VCaP (cell line): ENCODE measurements around the gene HCN3.

ENCODE experiments used
- H3K27ac ChIP-seq: fragments of 450-650 bp; 2 replicates; pipeline ENCODE4 v1.5.1; 2017
- CTCF ChIP-seq: fragments of 450-650 bp; conservative IDR thresholded peaks from 2 replicates; pipeline ENCODE4 v1.5.1; 2017; ENCODE audit warnings: mild to moderate bottlenecking, moderate library complexity

The HCN3 gene

DNA sequence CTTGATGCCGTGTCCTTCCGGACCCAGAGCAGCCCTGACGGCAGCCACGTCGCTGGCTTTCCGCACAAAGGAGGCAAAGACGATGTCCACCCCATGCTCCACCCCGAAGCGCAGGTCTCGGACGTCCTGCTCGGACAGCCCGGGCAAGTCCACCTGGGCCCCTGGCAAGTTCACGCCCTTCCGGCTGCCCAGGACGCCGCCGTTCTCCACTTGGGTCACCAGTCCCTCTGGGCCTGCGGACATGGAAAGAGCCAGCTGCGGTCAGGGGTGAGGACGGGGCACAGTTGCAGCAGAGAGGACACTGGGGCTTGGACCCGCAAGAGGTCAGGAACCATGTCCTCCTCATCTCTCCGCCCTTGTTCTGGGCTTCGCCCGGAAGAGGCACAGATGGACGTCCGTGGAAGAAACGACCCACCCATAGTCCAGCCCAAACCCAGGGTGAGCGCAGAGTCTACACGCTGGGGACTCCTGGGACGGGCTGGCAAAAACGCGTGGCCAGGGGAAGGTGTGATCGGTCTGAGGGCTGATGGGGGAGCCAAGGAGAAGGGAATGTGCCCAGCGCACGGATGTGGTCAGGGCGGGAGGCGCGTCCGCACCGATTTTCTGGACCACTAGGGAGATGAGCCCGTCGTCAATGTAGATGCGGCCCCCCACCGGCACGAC, 17.4 kb downstream of the HCN3 start:
- no peak for TF ChIP-seq CTCF
- no peak overlapping the region for H3K27ac ChIP-seq

GRCh38 chr1:155295183-155295941, 18.1 kb downstream of the HCN3 start:
- no peak overlapping the region for H3K27ac ChIP-seq

DNA sequence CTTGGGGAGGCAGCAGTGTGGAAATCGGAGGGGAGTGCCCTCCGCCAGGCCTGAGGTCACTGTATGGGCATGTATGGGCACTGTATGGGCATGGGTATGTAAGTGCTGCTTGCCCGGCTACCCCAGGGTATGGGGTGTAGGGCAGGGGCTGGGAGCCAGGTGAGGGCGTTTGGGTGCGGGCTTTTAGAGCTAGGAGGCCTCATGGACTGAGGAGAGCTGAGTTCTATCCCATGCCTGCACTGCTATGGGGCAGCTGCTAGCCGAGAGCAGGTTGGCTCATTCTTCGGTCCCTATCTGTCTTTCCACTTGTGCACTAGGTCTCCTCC, 18.6 kb downstream of the HCN3 start:
- no peak for TF ChIP-seq CTCF
- no peak overlapping the region for H3K27ac ChIP-seq

More at GRCh38 chr1:155295183-155295941, 18.1 kb downstream of the HCN3 start:
- TF ChIP-seq CTCF: no peak

GRCh38 chr1:155296661-155297060, 19.4 kb downstream of the HCN3 start:
- H3K27ac ChIP-seq: no peak overlapping the region
- TF ChIP-seq CTCF: no peak

DNA sequence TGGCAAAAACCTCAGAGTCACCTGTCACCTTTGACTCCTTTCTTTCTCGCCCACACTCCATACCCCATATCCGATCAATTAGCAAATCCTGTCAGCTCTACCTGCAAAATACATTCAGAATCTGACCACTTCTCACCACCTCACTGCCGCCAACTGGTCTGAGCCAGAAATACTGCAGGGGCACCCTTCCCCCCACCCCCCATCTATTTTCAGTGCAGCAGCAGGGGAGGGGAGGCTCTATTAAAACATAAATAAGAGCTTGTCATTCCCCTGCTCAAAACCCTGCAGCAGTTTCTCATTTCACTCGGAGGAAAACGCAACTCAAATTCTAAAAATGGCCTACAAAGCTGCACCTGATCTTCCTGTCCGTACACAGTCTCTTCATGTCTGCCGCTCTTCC, 20.1 kb downstream of the HCN3 start:
- no peak for TF ChIP-seq CTCF
- H3K27ac ChIP-seq: no peak overlapping the region

DNA sequence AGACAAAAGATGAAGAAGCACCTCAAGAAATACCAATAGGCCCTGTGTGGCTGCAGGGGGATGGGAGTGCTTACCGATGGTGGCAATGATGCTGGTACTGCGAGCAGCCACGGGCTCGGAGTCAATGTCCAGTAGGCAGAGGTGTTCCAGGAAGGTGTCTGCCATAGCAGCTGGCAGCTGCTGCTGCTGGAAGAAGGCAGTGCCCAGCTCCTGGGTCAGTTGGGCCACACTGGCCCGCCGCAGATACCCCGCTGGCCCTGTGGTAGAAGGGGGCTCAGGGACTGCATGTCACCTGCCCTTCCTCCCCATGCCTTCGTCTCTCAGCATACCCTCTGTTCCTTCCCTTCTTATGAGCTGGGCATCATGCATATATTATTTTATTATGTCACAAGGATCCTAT, 22.8 kb downstream of the HCN3 start:
- no peak for TF ChIP-seq CTCF
- no peak overlapping the region for H3K27ac ChIP-seq

GRCh38 chr1:155300553-155301329, 23.5 kb downstream of the HCN3 start:
- TF ChIP-seq CTCF: no peak
- H3K27ac ChIP-seq: no peak overlapping the region
